Mucosa of stomach (tissue), 1 donor: ENCODE data around the gene EEF1AKMT3.

ENCODE experiments used
- H3K27me3 ChIP-seq: one replicate; pipeline ENCODE4 v1.7.0; 2013; ENCODE audit warnings: mild to moderate bottlenecking, low read length; ENCODE audit not compliant: control insufficient read depth, insufficient read depth
- H3K36me3 ChIP-seq: one replicate; pipeline ENCODE4 v1.7.0; 2013; ENCODE audit warnings: low read length; ENCODE audit not compliant: control insufficient read depth, insufficient read depth
- H3K4me1 ChIP-seq: one replicate; pipeline ENCODE4 v1.7.0; 2013; ENCODE audit warnings: mild to moderate bottlenecking, low read length; ENCODE audit not compliant: control insufficient read depth, insufficient read depth
- H3K4me3 ChIP-seq: one replicate; pipeline ENCODE4 v1.7.0; 2013; ENCODE audit warnings: low read length
- H3K9ac ChIP-seq: one replicate; pipeline ENCODE4 v1.7.0; 2013; ENCODE audit warnings: mild to moderate bottlenecking, low read length, moderate library complexity
- H3K9me3 ChIP-seq: one replicate; pipeline ENCODE4 v1.7.0; 2013; ENCODE audit warnings: mild to moderate bottlenecking, low read length, moderate library complexity; ENCODE audit not compliant: control insufficient read depth
- donor health status: Pancreatic carcinoma.

Gene EEF1AKMT3

GRCh38 chr12:57737467-57738460 lies 34.6 kb upstream of the EEF1AKMT3 start:
- Histone ChIP-seq H3K4me3 (no peak overlapping the region), H3K36me3 (no peaks in the 10 kb centered on the region), H3K9ac (no peak overlapping the region), H3K27me3 (peaks cover 91% of the 10 kb centered on the region), H3K4me1 (peaks cover 18% of the 10 kb centered on the region), H3K9me3 (no peaks in the 10 kb centered on the region)

- H3K9me3 ChIP-seq: no peaks in the 10 kb centered on the region
Observed at GRCh38 chr12:57738661-57739237, 33.7 kb upstream of the EEF1AKMT3 start, which contains the start of gene AGAP2. TSS of gene AGAP2 (minus strand) at chr12:57738742. CDS start at chr12:57738246, 496 bp downstream.

GRCh38 chr12:57739387-57739786 lies 33.0 kb upstream of the EEF1AKMT3 start:
- Histone ChIP-seq H3K4me3 (no peak overlapping the region), H3K36me3 (no peaks in the 10 kb centered on the region), H3K27me3 (peaks cover 75% of the 10 kb centered on the region), H3K9me3 (no peaks in the 10 kb centered on the region), H3K9ac (no peak overlapping the region), H3K4me1 (peaks cover 22% of the 10 kb centered on the region)

More at GRCh38 chr12:57738661-57739237, 33.7 kb upstream of the EEF1AKMT3 start, which contains the start of gene AGAP2:
- H3K36me3 ChIP-seq: no peaks in the 10 kb centered on the region
- peaks cover 81% of the 10 kb centered on the region for H3K27me3 ChIP-seq
- H3K4me1 ChIP-seq: peaks cover 18% of the 10 kb centered on the region
- no peak within 1 kb of the TSS for H3K9ac ChIP-seq
- H3K4me3 ChIP-seq: no peak within 1 kb of the TSS

DNA sequence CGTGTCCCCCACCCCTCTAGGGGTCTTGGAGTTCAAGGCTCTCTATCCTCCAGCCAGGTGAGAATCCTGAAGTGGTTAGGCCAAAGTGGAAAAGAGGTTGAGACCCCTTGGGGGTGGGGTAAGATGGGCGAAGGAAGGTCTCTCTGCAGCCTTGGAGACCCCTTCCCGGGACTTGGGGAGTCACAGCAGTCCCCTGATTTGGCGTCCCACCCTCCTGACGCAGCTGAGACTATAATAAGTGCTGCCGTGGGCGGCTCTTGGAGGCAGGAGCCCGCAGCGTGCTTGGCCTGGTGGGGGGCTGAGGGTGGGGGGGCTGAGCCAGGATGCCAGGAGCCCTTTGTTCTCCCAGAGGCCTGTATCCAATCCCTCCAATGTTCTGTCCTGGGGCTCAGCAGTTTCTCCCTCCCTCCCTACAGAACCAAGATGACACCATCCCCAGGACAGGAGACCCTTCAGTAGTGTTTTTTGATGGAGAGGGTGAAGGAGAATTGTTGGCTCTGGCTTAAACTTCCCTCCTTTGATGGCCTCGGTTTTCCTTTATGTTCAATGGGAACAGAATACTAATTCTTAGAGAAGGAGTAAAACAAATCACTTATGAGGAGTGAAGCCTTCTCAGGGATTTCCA lies 32.4 kb upstream of the EEF1AKMT3 start:
- no peaks in the 10 kb centered on the region for H3K36me3 ChIP-seq
- peaks cover 19% of the 10 kb centered on the region for H3K4me1 ChIP-seq
- H3K4me3 ChIP-seq: no peak overlapping the region
- H3K9me3 ChIP-seq: no peaks in the 10 kb centered on the region
- peaks cover 68% of the 10 kb centered on the region for H3K27me3 ChIP-seq
- H3K9ac ChIP-seq: no peak overlapping the region

DNA sequence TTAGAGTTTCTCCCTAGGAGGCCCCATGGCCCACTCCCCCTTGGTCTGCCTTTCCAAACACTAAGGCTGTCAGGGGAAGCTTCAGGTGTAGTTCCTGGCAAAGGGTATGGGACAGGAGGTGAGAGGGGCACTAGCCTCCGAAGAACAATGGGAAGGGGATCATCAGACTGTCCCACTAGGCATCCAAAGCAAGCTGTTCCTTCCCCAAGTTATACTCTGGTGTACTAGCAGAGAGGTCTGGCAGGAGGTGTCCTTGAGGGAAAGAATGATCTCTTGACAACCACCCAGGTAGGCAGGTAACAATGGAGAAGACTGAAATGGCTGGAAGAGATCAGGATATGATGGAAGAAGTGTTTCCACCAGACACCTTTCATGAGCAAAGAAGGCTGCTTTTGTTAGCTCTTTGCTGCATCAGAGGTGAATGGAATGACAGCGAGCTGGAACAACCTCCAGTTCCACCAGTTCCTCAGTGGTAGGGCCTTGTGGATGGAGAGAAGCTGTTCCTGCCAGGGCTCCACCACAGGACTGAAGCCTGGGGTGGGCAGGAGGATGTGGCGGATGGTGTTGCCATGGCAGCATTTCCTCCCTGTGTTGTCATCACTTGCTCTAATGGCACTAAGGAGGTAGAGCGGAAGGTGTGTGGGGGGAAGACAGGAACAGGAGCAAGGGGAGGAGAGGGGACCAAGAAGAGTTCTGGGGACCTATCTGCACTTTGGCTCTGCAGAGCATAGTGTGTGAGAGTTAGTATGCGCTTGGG lies 31.6 kb upstream of the EEF1AKMT3 start:
- H3K9ac ChIP-seq: no peak overlapping the region
- H3K4me1 ChIP-seq: peaks cover 18% of the 10 kb centered on the region
- H3K27me3 ChIP-seq: peaks cover 60% of the 10 kb centered on the region
- no peaks in the 10 kb centered on the region for H3K36me3 ChIP-seq
- no peaks in the 10 kb centered on the region for H3K9me3 ChIP-seq
- no peak overlapping the region for H3K4me3 ChIP-seq

DNA sequence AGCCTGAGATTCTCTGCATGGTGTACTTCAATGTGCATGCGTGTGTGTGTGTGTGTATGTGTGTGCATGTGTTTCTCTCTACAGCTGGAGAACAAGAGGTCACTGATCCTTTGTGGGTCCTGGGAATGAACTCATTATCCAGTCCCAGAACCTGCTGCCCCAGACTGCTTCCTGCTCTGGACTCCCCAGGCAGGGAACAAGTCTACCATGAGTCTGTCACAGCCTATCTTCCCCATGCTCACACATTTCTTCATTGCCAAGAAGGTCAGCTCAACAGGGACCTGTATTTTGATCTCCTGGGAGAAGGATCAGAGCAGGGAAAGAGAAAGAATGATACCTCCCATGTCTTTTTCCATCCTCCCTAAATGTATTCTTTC lies 31.0 kb upstream of the EEF1AKMT3 start:
- H3K4me3 ChIP-seq: no peak overlapping the region
- H3K9ac ChIP-seq: no peak overlapping the region
- H3K4me1 ChIP-seq: peaks cover 22% of the 10 kb centered on the region
- H3K9me3 ChIP-seq: no peaks in the 10 kb centered on the region
- no peaks in the 10 kb centered on the region for H3K36me3 ChIP-seq
- peaks cover 54% of the 10 kb centered on the region for H3K27me3 ChIP-seq

GRCh38 chr12:57741844-57742738 lies 30.3 kb upstream of the EEF1AKMT3 start:
- H3K36me3 ChIP-seq: no peaks in the 10 kb centered on the region
- H3K4me1 ChIP-seq: peaks cover 19% of the 10 kb centered on the region
- no peak overlapping the region for H3K4me3 ChIP-seq
- peaks cover 48% of the 10 kb centered on the region for H3K27me3 ChIP-seq
- no peak overlapping the region for H3K9ac ChIP-seq
- H3K9me3 ChIP-seq: no peaks in the 10 kb centered on the region

GRCh38 chr12:57743769-57744168 lies 28.6 kb upstream of the EEF1AKMT3 start:
- peaks cover 16% of the 10 kb centered on the region for H3K4me1 ChIP-seq
- peaks cover 32% of the 10 kb centered on the region for H3K27me3 ChIP-seq
- H3K9me3 ChIP-seq: no peaks in the 10 kb centered on the region
- no peaks in the 10 kb centered on the region for H3K36me3 ChIP-seq
- H3K9ac ChIP-seq: no peak overlapping the region
- H3K4me3 ChIP-seq: no peak overlapping the region

GRCh38 chr12:57744194-57744776 lies 28.1 kb upstream of the EEF1AKMT3 start:
- Histone ChIP-seq H3K27me3 (peaks cover 27% of the 10 kb centered on the region), H3K9me3 (no peaks in the 10 kb centered on the region), H3K36me3 (no peaks in the 10 kb centered on the region), H3K4me3 (peak overlapping the region; percentile 78), H3K4me1 (peaks cover 16% of the 10 kb centered on the region), H3K9ac (peak overlapping the region; percentile 92)

DNA sequence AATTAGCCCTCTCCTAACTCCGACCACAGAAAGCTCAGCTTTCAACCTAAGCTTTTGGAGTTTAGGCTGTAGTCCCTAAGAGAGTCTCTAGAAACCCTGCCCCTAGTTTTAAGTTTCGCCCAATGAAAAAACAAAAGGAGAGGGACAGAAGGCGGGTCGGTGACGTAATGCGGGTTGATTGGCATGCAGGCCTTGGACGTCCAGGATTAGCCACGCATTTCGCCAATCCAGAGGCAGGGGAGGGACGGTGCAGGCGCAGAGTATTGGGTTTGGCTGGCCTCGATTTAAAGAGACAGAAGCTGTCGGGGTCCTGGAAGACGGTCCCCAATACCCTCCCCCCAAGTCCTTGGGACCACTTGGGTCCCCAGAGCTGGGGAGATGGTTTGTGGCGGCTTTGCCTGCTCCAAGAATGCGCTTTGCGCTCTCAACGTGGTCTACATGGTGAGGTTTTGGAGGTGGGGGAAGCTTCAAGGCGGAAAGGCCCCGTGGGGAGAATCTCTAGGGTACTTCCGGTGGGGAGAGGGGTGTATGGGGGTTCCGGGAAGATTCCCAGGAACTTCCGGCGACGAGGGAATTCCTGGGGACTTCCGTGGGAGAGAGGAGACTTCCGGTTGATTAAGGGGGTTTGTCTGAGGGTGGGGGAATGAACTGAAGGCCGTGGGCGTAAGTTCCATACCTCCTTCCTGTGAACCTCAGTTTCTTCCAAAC lies 27.5 kb upstream of the EEF1AKMT3 start, which contains the start of gene TSPAN31:
Gene TSPAN31, plus strand, starts transcription at position 263 of the 708 bp plus-strand sequence. Its CDS starts 116 bp downstream, at position 379.
- Histone ChIP-seq H3K4me1 (peaks cover 16% of the 10 kb centered on the region), H3K9ac (peak within 1 kb of the TSS; percentile 92), H3K4me3 (peak within 1 kb of the TSS; percentile 78), H3K27me3 (peaks cover 21% of the 10 kb centered on the region), H3K36me3 (no peaks in the 10 kb centered on the region), H3K9me3 (no peaks in the 10 kb centered on the region)
